CD4-positive, alpha-beta T cell treated with Interleukin-15 for 1 hour (primary cell): ENCODE measurements around the gene ARFGEF3.
"Not testable (repeated sequence)": the region's sequence is repeated elsewhere in the genome, so short reads cannot be mapped to it uniquely, and the experiment has no call there.

Experiments used
- DNase-seq: peaks from one replicate; pipeline ENCODE4 v3.0.0-alpha.2; 2020

Gene ARFGEF3

DNA sequence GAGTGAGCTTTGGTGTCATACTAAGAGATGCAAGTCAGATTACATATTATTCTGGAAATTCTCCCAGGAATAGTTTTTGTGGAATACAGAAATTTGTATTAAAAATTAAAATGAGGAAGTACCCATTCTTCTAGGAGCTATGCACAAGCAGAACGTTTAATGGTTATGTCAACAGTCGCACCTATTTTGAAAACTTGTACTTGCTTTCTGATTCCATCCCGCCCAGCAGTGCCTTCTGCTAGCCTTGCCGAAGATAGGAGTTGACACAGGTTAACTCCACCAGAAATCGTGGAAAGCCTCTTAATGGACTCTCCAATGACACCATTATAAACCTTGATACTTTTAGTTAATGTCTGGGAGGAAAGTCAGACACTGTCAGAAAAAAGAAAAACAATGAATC lies 49.9 kb downstream of the ARFGEF3 start:
- no peak for DNase-seq

DNA sequence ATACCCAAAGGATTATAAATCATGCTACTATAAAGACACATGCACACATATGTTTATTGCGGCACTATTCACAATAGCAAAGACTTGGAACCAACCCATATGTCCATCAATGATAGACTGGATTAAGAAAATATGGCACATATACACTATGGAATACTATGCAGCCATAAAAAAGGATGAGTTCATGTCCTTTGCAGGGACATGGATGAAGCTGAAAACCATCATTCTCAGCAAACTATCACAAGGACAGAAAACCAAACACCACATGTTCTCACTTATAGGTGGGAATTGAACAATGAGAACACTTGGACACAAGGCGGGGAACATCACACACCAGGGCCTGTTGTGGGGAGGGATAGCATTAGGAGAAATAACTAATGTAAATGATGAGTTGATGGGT lies 50.8 kb downstream of the ARFGEF3 start:
- not testable (repeated sequence) for DNase-seq

DNA sequence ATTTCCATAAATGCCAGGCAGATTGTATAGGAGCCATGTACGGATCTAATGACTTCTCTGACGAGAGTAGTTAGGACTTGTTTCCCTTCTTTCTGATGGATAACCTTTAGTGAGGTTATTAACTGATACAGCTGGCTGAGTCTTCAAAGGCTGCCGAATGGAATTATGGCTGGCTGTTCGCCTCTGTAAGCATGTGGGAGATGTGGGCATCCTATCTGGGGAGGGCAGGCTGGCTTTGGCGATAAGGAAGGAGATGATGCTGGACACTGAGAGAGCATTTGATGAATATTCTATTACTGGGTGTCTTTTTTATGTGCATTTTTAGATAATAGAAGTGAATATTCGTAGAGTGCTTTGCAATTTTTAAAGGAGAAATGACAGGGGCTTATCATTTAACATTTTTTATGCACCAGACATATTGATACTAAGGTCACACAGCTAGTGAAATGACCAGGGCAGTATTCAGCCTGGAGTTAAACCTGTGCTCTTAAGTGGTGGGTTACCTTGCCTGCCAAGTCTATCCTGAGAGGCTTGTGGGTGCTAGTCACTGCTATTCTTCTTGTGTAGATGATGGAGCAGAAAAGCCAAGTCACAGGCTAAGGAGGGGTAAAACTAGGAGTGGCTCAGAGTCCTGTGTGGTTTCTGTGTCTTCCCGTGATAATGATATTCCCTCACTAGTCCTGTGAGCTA lies 53.5 kb downstream of the ARFGEF3 start:
- DNase-seq = no peak

DNA sequence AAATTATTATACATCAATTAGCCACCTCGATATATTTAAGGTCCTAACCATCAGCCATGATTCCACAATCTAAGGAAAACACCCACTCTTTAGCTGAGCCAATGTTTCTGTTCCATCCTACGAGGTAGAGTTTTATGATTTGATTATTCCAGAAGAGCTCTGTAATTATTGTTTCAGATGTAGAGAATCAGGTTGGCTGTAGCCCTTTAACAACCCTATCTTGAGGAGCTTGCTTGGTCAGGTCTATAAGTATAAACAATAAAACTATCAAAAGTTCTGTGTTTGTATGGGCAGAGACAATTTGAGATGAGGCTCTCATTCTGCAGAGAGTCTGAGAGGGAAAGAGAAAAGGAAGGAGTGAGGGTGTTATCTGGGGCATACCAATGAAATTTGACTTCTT lies 56.7 kb downstream of the ARFGEF3 start, which contains the start of gene PBOV1:
Gene PBOV1, minus strand, starts transcription at position 43 of the 400 bp plus-strand sequence. CDS start 96 bp downstream, outside the sequence.
- DNase-seq = no peak

DNA sequence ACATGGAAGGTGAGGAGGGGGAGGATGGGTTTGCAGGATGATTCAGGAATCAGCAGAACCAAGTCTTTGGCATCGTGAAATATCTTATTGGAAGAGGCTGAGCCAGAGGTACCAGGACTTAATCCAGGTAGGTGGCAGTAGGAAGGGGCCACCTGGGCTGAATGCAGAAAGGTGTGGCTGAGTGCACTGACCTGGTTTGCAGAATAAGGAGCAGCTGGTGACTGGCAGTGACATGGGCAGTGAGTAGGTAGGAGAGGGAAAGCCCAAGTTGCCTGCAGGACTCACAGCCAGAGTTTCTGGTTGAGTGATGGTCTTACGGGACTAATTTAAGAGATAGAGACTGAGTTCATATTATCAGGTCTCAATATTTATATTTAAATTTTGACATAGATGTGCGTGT lies 57.7 kb downstream of the ARFGEF3 start:
- DNase-seq = no peak

DNA sequence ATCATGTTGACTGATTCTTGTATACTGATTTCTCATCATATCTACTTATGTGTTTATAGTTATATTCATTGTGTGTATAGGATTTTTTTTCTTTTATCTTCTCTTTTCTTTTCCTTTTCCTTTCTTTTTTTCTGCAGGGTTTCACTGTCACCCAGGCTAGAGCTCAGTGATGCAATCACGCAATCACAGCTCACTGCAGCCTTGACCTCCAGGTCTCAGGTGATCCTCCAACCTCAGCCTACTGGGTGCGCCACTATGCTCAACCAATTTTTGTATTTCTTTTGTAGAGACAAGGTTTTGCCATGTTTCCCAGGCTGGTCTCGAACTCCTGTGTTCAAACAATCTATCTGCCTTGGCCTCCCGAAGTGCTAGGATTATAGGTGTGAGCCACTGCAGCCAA lies 58.2 kb downstream of the ARFGEF3 start:
- no peak for DNase-seq

DNA sequence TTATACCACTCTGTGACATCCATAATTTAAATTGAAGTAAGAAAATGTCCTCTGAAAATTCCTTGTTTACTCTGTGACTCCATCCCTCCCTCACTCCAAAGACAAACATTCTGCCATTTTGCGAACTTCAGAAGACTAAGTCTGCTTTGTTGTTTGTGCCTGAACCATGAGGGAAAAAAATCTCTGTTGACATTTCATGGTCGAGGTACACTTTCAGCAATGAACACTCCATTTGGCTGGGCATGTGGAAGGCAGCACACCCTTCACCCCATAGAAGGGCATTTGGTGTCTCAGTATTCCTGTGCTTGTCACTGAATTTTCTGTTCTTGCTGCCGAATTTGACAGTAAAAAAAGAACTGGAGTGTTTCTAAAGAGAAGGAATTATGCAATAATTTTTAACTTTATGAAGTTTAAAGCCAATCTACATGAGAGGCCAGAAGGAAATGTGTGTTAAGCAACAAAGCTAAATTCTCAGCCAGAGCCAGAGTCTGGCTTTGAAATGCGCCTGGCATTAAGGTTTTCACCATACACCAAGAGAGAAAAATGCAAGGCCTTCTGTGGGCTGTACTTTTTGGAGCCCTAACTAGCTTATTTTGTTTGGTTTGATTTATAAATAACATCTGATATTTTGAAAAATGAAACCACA lies 61.3 kb downstream of the ARFGEF3 start:
- no peak for DNase-seq

DNA sequence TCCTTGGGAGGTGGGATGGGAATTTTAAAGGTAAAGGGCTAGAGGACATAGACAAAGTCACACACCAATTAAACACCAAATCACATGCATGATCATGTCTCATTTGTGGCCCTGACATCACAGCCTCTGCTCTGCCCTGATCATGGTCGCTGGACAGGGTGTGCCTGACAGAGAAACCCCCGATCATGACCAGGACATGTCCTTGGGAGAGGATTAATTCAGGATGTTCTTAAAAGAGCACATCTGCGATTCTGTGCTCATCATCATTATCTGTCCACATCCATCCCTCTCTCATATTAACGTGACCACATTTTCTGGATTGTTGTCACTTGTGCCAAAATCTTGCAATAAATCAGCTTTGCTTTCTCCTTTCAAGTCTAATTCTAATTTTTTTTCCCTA lies 64.2 kb downstream of the ARFGEF3 start:
- DNase-seq = no peak

DNA sequence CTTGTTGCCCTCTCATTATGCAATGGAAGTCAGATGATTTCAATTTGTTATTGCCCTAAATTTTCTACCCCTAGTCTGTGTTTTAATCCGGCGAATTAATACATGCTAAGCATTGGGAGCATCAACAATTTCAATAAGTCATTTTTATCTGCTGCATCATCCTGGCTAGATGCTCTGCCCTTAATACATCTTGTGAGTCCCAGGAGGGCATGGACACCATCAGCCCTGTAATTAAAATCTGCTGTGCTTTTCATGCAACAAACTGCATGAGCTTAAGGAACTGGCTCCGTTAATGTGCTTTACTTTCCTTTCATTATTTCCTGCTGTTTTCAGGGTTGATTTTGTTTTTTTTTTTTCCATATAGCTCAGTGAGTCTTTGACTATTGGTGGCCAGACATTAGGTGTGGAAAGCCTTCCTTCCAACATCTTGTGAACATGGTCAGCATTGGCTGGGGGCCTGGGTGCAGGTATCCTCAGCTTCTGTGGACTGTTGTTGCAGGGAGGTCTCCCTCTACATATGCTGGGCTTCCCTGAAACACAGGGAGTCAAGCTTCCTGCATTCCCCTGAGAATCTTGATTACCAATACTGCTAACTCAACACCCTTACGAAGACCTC lies 65.1 kb downstream of the ARFGEF3 start:
- DNase-seq = no peak

DNA sequence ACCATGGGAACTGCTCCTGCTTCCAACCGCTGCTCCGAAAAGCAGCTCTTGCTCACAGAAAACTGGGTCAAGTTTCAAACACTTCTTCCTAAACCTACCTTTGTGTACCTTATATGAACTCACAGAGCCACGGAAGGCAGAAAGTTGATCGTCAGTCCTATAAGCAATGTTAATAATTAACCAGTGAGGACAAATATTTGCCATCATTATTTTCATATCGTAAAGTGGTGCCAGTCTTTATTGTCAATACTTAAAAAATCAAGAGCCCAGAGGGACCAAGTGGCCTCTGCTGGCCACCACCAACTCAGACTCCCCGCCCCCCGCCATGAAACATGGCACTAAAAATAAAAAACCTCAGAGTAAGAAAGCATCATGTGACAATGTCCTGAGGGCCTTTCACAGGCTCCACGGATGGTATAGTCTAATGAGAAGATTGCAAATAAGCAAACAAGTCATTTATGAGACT lies 65.6 kb downstream of the ARFGEF3 start:
- no peak for DNase-seq

DNA sequence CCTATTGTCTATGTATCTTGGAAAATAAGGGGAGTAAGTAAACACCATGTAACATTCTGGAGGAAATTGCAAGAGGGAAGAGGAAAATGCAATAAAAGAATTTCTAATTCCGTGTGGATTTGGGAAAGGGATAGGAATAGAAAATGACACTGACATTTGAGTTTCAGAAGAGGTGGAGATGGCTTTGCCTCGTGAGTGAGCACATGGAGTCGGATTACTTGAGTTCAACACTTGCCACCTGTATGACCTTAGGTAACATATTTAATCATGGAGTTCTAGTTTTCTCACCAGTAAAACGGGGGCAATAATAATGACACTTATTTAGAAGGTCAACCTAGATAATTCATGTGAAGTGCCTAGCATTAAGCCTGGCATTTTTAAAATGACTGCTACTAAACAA lies 67.3 kb downstream of the ARFGEF3 start:
- no peak for DNase-seq

DNA sequence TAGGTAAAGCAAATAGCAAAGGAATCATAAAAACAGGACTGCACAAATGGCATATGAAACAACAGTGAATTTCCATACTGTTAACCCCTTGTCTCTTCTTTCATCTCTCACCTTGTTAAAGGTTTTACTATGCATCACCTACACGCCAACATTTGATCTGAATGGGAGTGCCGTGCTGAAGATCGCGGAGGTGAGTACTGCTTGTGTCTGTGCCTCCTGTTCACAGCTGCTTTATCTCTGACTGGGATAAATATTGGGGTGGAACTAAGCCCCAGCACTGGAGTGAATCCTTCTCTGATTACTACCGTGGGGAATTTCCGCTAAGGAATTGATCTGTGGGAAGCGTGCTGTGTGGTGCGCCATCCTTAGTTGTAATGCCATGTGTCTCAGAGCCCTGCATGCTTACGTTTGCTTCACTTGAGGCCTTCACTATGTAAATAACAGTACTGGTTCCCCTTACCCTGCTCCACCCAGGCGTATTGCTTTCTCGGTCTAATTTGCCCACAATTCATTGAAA lies 68.0 kb downstream of the ARFGEF3 start:
- DNase-seq = no peak

DNA sequence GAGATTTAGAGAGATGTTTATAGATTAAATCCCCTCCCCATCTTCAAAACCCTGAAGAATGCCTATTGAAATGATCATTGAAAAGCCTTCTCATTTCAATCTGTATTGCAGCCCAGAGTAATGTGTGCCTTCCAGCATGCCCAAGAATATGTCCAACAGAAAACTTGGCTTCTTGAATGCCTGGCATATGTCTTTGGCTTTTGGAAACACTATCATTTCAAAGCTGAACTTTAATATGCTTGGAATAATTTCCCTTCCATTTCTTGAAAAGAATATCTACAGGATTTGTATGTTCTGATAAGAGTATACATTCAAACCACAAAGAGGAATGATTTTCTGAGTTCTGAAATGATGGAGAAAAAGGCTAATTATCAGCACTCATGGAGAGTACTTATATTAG lies 68.5 kb downstream of the ARFGEF3 start:
- DNase-seq = no peak

DNA sequence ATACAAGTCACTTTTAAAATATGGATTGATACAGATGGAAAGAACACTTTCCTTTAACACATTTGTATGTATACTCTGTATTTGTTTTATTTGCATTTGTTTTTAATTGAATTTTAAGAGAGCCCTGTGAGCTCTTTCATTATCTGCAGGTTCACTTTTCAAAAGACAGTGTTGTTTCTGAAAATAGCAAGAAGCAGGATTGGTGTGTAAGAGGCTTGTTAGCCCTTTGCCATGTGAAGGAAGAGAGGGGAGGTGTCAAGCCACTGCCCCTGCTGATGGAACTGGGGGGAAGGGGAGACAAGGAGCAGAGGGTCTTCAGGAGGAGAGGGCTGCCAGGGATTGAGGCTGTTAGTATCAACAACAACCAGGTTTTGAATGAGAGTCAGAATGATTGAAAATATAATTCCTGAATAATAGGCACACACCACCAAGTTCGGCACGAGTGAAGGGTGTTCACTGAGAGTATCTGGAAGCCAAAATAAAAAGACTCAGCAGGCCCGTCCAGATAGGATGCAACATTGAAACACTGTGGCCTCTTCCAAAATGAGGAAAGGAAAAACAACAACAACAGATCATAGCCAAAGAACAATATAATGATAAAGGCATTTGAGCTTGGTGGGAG lies 69.1 kb downstream of the ARFGEF3 start:
- no peak for DNase-seq

DNA sequence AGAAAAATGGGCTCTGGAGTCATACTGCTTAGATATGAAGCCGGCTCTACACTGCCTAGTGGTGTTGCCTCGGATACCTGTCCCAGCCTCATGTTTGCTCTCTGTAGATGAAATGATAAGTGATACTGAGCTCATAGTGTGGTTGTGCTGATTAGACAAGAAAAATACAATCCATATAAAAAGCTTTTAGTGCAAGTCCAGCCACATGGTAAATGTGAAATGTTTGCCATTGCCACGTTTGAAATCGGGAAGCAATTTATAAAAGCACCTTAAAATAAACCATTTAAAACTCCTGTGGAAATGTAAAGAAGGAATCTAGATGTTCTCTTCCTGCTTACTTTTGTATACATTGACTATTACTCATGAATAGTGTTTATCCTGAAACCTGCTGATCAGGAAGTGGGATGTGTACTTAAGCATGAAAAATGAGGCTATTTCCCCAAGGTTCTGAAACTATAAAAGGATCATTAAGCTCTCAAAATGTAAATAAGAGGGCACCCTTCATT lies 69.7 kb downstream of the ARFGEF3 start:
- DNase-seq = no peak

DNA sequence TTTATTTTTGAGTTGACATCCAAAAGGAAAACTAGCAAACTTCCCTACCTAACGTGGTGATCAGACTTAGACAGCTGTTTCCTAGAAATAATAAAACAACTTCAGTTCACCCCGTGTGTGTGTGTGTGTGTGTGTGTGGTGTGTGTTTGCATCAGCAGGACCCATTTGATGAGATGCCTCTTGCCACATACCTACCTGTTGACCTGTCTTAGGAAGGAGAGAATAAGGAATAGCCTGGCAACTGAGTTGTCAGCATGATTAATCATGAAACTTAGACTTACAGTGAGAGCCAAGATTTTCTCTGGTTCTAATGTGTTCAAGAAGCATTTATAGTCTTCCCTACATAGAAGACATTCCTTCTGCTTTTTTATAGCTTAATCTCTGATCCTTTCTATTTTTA lies 72.6 kb downstream of the ARFGEF3 start:
- no peak for DNase-seq

DNA sequence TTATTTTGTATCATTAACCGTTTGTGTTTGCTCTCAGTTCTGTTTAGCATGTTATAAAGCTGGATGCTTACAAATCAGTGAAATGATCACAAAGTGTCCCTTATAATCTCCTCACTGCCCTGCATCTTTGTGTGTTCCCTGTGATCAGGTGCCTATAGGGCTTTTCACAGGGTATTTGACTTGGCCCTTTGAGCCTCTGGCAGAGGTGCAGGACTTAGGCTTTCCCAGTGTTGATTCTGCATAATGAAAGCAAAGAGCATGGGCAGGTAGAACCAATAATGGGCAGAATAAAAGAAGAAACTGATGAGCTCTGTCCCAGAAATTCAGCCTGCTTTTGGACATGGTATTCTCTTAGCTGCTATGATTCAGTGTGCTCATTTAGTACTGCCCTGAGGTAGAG lies 73.5 kb downstream of the ARFGEF3 start:
- DNase-seq = no peak

DNA sequence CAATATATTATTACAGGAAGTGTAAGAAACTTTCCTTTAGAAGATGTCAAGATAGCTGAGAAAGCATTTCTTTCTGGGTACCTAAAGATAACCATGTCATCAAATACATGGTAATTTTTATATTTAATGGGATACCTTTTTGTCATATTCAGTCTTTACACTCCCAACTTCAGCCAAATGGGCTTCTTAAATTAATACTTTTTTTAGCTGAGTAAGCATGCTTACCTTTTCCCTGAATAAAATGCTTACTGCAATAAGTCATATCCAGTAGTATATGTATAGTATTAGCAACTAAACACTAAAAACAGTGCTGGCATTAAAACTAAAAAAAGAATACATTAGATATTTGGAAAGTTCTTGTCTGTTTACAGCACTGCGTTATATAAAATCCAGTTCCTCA lies 74.0 kb downstream of the ARFGEF3 start:
- DNase-seq = no peak

DNA sequence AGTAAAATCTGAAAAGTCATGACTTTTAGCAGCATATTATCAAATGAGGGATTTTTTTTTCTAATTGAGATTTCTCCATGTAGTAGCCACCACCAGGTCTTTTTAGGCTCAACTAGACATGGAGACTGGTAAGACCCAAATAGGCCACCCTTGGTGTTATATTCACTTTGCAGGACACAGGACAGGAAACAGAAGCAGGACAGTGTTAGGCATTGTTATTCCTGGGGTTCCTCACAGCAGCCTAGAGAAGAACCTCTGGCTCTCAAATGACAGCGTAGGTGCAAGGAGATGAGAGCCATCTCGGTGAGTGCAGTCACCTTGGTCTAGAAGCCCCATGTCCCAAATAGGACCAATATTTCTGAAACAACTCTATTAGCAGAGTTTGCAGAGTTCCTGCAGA lies 75.7 kb downstream of the ARFGEF3 start:
- DNase-seq = no peak

DNA sequence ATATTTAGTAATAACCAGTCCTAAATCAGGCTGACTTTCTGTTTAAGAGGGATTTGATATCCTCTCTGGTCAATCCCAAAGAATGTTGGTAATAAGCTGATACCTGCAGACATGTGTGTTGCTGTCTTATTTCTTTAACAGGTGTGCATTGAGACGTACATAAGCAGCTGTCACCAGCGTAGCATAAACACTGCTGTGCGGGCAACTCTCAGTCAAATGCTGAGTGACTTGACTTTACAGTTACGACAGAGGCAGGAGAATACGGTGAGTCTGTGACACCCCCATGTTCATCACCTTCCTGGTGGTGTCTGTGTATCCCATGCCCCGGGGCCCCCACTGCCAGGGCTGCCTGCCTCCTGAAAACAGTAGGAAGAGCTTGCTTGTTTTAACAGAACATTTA lies 76.6 kb downstream of the ARFGEF3 start:
- DNase-seq = no peak

DNA sequence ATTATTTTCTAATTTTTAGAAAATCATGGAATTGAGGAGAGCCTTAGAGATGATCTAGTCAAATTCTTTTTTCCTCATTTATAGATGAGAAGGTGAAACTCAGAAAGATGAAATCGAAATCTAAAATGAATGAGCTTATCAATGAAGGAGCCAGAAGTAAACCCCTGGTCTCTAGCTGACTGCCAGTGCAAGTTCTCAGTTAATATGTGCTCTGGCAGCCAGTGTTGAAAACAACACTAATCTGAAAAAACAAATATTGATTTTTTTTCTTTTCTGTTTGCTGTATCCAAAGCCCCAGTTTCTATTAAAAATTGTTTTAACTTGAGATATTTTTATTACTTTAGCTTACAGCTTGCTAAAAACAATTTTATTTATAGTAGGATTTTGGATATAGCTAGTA lies 78.0 kb downstream of the ARFGEF3 start:
- no peak for DNase-seq

DNA sequence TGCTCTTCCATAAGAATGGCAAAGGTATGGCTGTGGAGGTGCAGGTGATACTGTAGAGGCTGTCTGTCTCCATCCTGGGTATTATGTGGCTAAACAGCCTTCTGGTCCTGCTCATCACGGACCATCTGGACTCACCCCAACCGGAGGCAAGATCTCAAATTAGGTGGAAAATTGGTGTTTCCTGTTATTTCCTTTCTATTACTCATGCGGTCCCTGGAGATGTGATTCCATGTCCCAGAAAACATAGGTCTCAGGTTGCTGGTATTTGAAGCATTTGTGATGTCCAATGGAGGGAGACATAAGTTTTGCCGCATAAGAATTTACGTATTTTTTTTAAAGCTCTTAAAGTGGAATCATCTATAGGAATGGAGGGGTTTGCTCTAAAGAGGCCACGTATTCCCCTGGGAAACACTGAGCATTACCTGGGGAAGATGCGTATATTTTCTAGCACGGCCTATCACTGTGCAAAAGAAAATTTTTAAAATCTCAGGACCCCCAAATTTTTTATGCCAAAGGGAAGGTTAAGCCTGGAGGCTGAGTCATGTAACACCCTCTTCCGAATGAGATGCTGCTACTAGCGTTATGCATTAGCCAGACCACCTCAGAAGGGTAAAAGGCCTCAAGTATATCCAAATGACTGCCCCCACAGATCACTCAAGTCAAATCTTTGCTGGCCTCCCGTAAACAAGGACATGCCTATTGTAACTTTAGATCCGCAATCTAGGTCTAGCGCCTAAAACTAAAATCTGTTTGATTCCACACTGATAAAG lies 78.9 kb downstream of the ARFGEF3 start:
- DNase-seq = no peak

DNA sequence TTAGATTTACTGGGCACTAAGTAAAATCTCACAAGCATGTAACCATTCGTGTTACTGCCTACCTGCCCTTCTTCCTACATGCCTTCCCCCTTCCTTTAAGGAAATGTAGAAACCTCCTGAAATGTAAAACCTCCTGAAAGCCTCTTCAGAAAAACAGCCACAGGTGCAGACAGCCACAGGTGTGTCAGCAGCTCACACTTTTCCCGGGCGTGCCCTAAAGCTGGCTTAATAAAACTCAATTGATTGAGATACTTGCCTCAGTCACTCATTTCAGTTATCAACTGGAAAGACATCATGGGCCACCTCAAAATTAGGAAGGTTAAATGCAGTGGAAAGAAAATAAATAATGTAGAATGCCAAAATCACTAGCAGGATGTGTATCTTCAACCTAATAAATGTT lies 79.6 kb downstream of the ARFGEF3 start:
- no peak for DNase-seq
